ENCODE data around the gene NUPR2.
"Not testable (repeated sequence)": the region's sequence is repeated elsewhere in the genome, so short reads cannot be mapped to it uniquely, and the experiment has no call there.

The NUPR2 gene

DNA sequence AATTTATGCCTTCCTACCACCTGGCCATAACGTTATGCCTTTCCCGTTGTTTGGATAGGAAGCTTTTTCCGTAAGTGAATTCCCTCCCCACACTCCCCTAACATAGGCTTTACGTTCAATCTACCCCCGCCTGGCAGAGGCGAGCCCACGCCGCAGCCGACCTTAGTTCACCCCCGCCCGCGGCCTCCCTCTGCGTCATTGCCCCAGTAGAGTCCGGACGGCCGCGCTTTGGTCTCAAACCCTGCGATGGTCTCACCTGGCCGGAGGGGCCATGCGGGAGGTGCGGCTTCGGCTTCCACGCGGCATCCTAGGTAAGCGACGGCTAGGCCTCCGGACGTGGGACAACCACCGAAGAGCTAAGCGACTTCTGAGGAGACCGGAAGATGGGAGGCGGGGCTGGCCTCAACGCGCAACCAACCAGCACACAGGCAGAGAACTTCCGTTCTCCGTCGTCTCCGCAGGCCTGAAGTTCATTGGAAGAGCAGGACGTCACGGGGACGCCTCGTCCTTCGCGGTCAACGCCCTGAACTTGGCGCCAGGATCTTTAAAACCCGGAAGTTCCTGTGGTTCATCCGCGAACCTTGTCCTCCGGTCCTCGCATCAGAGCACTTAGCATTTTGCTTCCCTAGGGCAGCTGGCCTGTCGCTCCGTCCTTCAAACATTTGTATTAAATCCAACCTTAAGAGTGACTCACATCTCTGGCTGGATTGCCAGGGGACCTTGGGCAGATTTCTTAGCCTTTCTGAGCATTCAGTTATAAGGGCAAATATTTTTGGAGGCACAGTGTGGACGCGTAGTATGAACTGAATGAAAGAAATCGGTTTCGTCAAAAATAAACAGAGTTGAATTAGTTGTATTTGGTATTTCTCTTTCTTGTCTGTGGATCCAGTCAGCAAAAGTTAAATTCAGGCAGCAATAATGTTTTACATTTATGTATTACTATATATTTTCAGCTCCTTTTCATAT is 9.8 kb downstream of the NUPR2 start, which contains the start of gene CHCHD2:
Gene CHCHD2 (minus strand): TSS at position 369 of the 966 bp plus-strand sequence. CDS start 63 bp downstream, at position 306.
- Histone ChIP-seq H3K4me2 (ENCODE audit: low read depth, low read length, poor library complexity, severe bottlenecking) (peak within 1 kb of the TSS; percentile 83), H3K27me3 (ENCODE audit: low read length) (no peaks in the 10 kb centered on the region), H3K4me3 (ENCODE audit: insufficient read depth, low read length, poor library complexity, severe bottlenecking) (peak within 1 kb of the TSS; percentile 98), H4K20me1 (ENCODE audit: low read depth, low read length) (peaks cover 17% of the 10 kb centered on the region), H3K36me3 (ENCODE audit: low read length) (peaks cover 23% of the 10 kb centered on the region), H3F3A (ENCODE audit: insufficient read depth) (peaks cover 19% of the 10 kb centered on the region), H2AFZ (ENCODE audit: low read depth, low read length, severe bottlenecking) (peak within 1 kb of the TSS; percentile 76), H3K9me3 (ENCODE audit: insufficient read depth, low read length) (no peaks in the 10 kb centered on the region), H3K79me2 (ENCODE audit: insufficient read depth, low read length) (peaks cover 32% of the 10 kb centered on the region), H3K9me2 (replicated peaks; ENCODE audit: insufficient read depth, low read length) (no peaks in the 10 kb centered on the region), H3K27ac (ENCODE audit: low read depth, low read length) (peak within 1 kb of the TSS; percentile 63), H3K9ac (ENCODE audit: low read length) (peak within 1 kb of the TSS; percentile 90)
- TF ChIP-seq, protein P1, sequence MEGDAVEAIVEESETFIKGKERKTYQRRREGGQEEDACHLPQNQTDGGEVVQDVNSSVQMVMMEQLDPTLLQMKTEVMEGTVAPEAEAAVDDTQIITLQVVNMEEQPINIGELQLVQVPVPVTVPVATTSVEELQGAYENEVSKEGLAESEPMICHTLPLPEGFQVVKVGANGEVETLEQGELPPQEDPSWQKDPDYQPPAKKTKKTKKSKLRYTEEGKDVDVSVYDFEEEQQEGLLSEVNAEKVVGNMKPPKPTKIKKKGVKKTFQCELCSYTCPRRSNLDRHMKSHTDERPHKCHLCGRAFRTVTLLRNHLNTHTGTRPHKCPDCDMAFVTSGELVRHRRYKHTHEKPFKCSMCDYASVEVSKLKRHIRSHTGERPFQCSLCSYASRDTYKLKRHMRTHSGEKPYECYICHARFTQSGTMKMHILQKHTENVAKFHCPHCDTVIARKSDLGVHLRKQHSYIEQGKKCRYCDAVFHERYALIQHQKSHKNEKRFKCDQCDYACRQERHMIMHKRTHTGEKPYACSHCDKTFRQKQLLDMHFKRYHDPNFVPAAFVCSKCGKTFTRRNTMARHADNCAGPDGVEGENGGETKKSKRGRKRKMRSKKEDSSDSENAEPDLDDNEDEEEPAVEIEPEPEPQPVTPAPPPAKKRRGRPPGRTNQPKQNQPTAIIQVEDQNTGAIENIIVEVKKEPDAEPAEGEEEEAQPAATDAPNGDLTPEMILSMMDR (IDR thresholded peaks at IDR 0.05; ENCODE audit: insufficient read depth, low read length, poor library complexity, severe bottlenecking), result no peak
- no peak for TF ChIP-seq EZH2phosphoT487 (conservative IDR thresholded peaks at IDR 0.05; ENCODE audit: low read length)

DNA sequence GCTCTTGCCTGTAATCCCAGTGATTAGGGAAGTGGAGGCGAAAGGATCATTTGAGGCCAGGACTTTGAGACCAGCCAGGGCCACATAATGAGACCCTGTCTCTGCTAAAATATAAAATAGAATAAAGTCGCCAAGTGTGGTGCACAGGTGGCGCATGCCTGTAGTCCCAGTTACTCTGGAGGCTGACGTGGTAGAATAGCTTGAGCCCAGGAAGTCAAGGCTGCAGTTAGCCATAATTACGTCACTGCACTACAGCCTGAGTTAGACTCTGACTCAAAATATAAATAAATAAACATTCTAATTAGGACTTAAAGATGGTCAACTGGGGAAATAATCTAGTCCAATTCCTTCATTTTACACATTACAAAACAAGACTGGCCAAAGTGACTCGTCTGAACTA is 10.7 kb downstream of the NUPR2 start:
- no peak for TF ChIP-seq EZH2phosphoT487 (conservative IDR thresholded peaks at IDR 0.05; ENCODE audit: low read length)
- TF ChIP-seq, protein P1 (IDR thresholded peaks at IDR 0.05; ENCODE audit: insufficient read depth, low read length, poor library complexity, severe bottlenecking), result no peak
- Histone ChIP-seq H3K36me3 (ENCODE audit: low read length) (peaks cover 32% of the 10 kb centered on the region), H2AFZ (ENCODE audit: low read depth, low read length, severe bottlenecking) (no peak overlapping the region), H3K4me3 (ENCODE audit: insufficient read depth, low read length, poor library complexity, severe bottlenecking) (peak overlapping the region; percentile 98), H3K4me2 (ENCODE audit: low read depth, low read length, poor library complexity, severe bottlenecking) (peak overlapping the region; percentile 83), H3K27me3 (ENCODE audit: low read length) (no peaks in the 10 kb centered on the region), H3F3A (ENCODE audit: insufficient read depth) (peaks cover 21% of the 10 kb centered on the region), H4K20me1 (ENCODE audit: low read depth, low read length) (peaks cover 21% of the 10 kb centered on the region), H3K9ac (ENCODE audit: low read length) (peak overlapping the region; percentile 90), H3K79me2 (ENCODE audit: insufficient read depth, low read length) (peaks cover 32% of the 10 kb centered on the region), H3K27ac (ENCODE audit: low read depth, low read length) (peak overlapping the region; percentile 63), H3K9me3 (ENCODE audit: insufficient read depth, low read length) (no peaks in the 10 kb centered on the region), H3K9me2 (replicated peaks; ENCODE audit: insufficient read depth, low read length) (no peaks in the 10 kb centered on the region)

DNA sequence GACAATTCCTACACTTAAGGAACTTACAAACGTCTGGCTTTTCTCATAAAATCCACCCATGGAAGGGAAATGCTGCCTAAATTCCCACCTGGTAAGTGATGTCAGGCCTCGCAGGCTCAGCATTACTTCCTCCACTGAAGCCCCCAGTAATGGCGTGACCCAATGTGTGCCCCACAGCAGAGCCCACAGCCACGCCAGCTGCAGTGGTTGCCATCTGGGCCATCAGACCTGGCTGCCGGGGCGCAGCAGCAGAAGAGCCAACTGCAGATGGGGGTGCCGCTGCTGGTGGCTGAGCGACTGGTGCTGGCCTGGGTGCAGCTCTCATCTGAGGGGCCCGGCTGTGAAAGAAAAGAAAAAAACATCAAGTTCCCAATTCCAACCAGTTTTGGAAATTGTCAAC is 12.1 kb downstream of the NUPR2 start:
- H3F3A ChIP-seq (ENCODE audit: insufficient read depth), result peaks cover 33% of the 10 kb centered on the region
- peaks cover 32% of the 10 kb centered on the region for H3K79me2 ChIP-seq (ENCODE audit: insufficient read depth, low read length)
- H3K27ac ChIP-seq (ENCODE audit: low read depth, low read length); H3K9me3 ChIP-seq (ENCODE audit: insufficient read depth, low read length); H3K9me2 ChIP-seq (replicated peaks; ENCODE audit: insufficient read depth, low read length); H3K4me3 ChIP-seq (ENCODE audit: insufficient read depth, low read length, poor library complexity, severe bottlenecking); H3K4me2 ChIP-seq (ENCODE audit: low read depth, low read length, poor library complexity, severe bottlenecking); H3K9ac ChIP-seq (ENCODE audit: low read length); H3K27me3 ChIP-seq (ENCODE audit: low read length); H2AFZ ChIP-seq (ENCODE audit: low read depth, low read length, severe bottlenecking): not testable (repeated sequence)
- peaks cover 21% of the 10 kb centered on the region for H4K20me1 ChIP-seq (ENCODE audit: low read depth, low read length)
- peaks cover 39% of the 10 kb centered on the region for H3K36me3 ChIP-seq (ENCODE audit: low read length)

DNA sequence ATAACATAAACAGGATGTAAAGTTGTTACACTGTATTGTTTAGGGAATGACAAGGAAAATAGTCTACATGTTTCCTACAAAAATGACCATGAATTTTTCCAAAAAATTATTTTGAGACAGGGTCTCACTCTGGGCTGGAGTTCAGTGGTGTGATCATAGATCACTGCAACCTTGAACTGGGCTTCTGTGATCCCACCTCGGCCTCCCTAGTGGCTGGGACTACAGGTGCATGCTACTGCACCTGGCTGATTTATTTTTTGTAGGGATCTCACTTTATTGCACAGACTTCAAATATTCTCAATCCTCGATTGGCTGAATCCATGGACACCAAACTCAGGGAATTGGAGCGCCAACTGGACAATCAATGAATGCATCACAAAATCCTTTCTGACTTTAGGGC is 16.6 kb downstream of the NUPR2 start:
- H3K9me3 ChIP-seq (ENCODE audit: insufficient read depth, low read length), result no peaks in the 10 kb centered on the region
- H3K36me3 ChIP-seq (ENCODE audit: low read length), result peaks cover 39% of the 10 kb centered on the region
- no peaks in the 10 kb centered on the region for H3K27me3 ChIP-seq (ENCODE audit: low read length)
- H3K9ac ChIP-seq (ENCODE audit: low read length), result no peak overlapping the region
- no peak overlapping the region for H2AFZ ChIP-seq (ENCODE audit: low read depth, low read length, severe bottlenecking)
- peaks cover 13% of the 10 kb centered on the region; the same call in 1 of the 2 replicates for H4K20me1 ChIP-seq (ENCODE audit: low read depth, low read length)
- no peak overlapping the region for H3K4me3 ChIP-seq (ENCODE audit: insufficient read depth, low read length, poor library complexity, severe bottlenecking)
- no peaks in the 10 kb centered on the region for H3K9me2 ChIP-seq (replicated peaks; ENCODE audit: insufficient read depth, low read length)
- H3K27ac ChIP-seq (ENCODE audit: low read depth, low read length), result no peak overlapping the region
- TF ChIP-seq, protein P1 (IDR thresholded peaks at IDR 0.05; ENCODE audit: insufficient read depth, low read length, poor library complexity, severe bottlenecking), result no peak
- no peak for TF ChIP-seq EZH2phosphoT487 (conservative IDR thresholded peaks at IDR 0.05; ENCODE audit: low read length)
- H3F3A ChIP-seq (ENCODE audit: insufficient read depth), result peaks cover 48% of the 10 kb centered on the region
- no peak overlapping the region for H3K4me2 ChIP-seq (ENCODE audit: low read depth, low read length, poor library complexity, severe bottlenecking)
- peaks cover 16% of the 10 kb centered on the region for H3K79me2 ChIP-seq (ENCODE audit: insufficient read depth, low read length)

DNA sequence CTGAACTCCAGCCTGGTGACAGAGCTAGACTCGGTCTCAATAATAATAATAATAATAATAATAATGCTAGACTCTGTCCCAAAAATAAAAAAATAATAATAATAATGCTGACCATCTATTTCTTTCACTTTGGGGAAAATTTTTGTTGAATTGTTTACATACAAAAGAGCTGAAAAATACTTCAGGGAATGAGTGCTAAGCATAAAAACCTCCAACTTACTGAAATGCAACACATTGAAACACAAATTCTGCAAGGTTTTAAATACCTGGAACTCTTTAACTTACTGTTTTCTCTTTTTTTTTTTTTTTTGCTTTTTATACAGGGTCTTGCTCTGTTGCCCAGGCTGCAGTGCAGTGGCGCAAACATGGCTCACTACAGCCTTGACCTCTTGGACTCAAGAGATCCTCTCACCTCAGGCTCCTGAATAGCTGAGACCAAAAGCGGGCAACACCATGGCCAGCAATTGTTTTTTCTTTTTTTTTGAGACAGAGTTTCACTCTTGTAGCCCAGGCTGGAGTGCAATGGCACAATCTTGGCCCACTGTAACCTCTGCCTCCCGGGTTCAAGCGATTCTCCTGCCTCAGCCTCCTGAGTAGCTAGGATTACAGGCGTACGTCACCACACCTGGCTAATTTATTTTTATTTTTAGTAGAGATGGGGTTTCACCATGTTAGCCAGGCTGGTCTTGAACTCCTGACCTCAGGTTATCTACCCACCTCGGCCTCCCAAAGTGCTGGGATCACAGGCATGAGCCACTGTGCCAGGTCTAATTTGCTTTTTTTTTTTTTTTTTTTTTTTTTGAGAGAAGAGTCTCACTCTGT is 17.8 kb downstream of the NUPR2 start:
- H3K4me2 ChIP-seq (ENCODE audit: low read depth, low read length, poor library complexity, severe bottlenecking); H2AFZ ChIP-seq (ENCODE audit: low read depth, low read length, severe bottlenecking); H3K27me3 ChIP-seq (ENCODE audit: low read length); H4K20me1 ChIP-seq (ENCODE audit: low read depth, low read length); H3K4me3 ChIP-seq (ENCODE audit: insufficient read depth, low read length, poor library complexity, severe bottlenecking); H3K9me3 ChIP-seq (ENCODE audit: insufficient read depth, low read length); H3K9ac ChIP-seq (ENCODE audit: low read length); H3K9me2 ChIP-seq (replicated peaks; ENCODE audit: insufficient read depth, low read length); H3K27ac ChIP-seq (ENCODE audit: low read depth, low read length); H3K79me2 ChIP-seq (ENCODE audit: insufficient read depth, low read length): not testable (repeated sequence)
- Histone ChIP-seq H3K36me3 (ENCODE audit: low read length) (peaks cover 32% of the 10 kb centered on the region), H3F3A (ENCODE audit: insufficient read depth) (peaks cover 45% of the 10 kb centered on the region)

All from SU-DHL-6 (cell line).